ENCODE results near the gene PPP3R1. TPM values are rescaled to one million over a fixed set of nuclear protein-coding genes. Genes with fewer than 3 reads are reported as not detected.

Gene PPP3R1
- total and polyA plus RNA-seq, 2 of the 8 experiments (the other 6 are each of a cell fraction or from before 2014, with no cell fraction given), result 9.3 to 85.1 TPM

GRCh38 chr2:68171684-68172083, 80.6 kb downstream of the PPP3R1 start:
- no peak overlapping the region for H3K18ac ChIP-seq (ENCODE audit: extremely low read depth, low read length)
- no peak overlapping the region for H3K56ac ChIP-seq (replicated peaks; ENCODE audit: insufficient read length, low read depth, low read length)
- no peaks in the 10 kb centered on the region; the same call in 1 of the 2 replicates for H3K79me1 ChIP-seq (ENCODE audit: low read depth, low read length)
- peaks cover 5 to 8% of the 10 kb centered on the region in 2 experiments for H4K20me1 ChIP-seq (replicated peaks in 1 of 2; ENCODE audit: control insufficient read depth in 1 of 2, insufficient read depth in 2 of 2, low read length in 2 of 2)
- no peak overlapping the region for H2AFZ ChIP-seq (ENCODE audit: low read length)
- H3K4me1 ChIP-seq (replicated peaks in 1 of 4; ENCODE audit: control insufficient read depth in 3 of 4, insufficient read depth in 4 of 4, low read length in 3 of 4), result no peaks in the 10 kb centered on the region
- 97 to 100% methylated on average over 1 to 4 of the region's 4 CpGs for WGBS, 2 experiments (ENCODE audit: extremely low coverage in 1 of 2, insufficient coverage in 1 of 2, insufficient read length in 1 of 2, insufficient replicate concordance in 2 of 2, low coverage in 1 of 2, low lambda C conversion rate in 2 of 2, missing lambda C conversion rate in 1 of 2)
- no peak overlapping the region for H4K8ac ChIP-seq (ENCODE audit: extremely low read depth, insufficient read depth, low read length)
- POLR2A ChIA-PET (ENCODE audit: partially characterized antibody), result interaction anchor here (7.4 kb wide), 1 partner anchor 15 kb away, joined by 57 read pairs; the partner anchor contains the start of gene PNO1
- H2BK5ac ChIP-seq (ENCODE audit: low read depth, low read length), result no peak overlapping the region
- H3K27ac ChIP-seq (ENCODE audit: low read depth, low read length), result no peak overlapping the region
- H3K9ac ChIP-seq (replicated peaks in 1 of 4; ENCODE audit: extremely low read depth in 1 of 4, low read depth in 3 of 4, low read length in 3 of 4), result no peak overlapping the region
- H2BK120ac ChIP-seq (replicated peaks; ENCODE audit: low read depth, low read length), result no peak overlapping the region
- no peak overlapping the region for H2BK12ac ChIP-seq (ENCODE audit: low read depth, low read length)
- H3K4ac ChIP-seq (replicated peaks; ENCODE audit: insufficient read length, low read depth, low read length), result no peak overlapping the region
- no peak overlapping the region for H3K14ac ChIP-seq (ENCODE audit: insufficient read length)
- no peak overlapping the region for H2BK20ac ChIP-seq (ENCODE audit: low read length)
- no peaks in the 10 kb centered on the region for H3K23me2 ChIP-seq (ENCODE audit: low read depth, low read length)
- H3K9me3 ChIP-seq (ENCODE audit: insufficient read depth in 2 of 2, low read depth in 1 of 2, low read length in 1 of 2), result no peaks in the 10 kb centered on the region
- no peak overlapping the region for H4K91ac ChIP-seq (replicated peaks; ENCODE audit: insufficient read length, low read length)
- CTCF ChIA-PET (ENCODE audit: partially characterized antibody), result interaction anchor here (0.6 to 1.0 kb wide), 2 partner anchors 11 to 46 kb away, joined by 3 to 4 read pairs; no protein-coding TSS in a partner anchor
- H2AK5ac ChIP-seq (ENCODE audit: low read depth, low read length), result no peak overlapping the region
- H3K4me3 ChIP-seq (ENCODE audit: extremely low read depth in 1 of 4, insufficient read depth in 2 of 4, low read depth in 3 of 4, low read length in 4 of 4), result no peak overlapping the region
- no peak overlapping the region for H3K23ac ChIP-seq (ENCODE audit: insufficient read length)
- H3K36me3 ChIP-seq (ENCODE audit: control insufficient read depth in 2 of 4, insufficient read depth in 4 of 4, low read length in 3 of 4), result peaks cover 9 to 53% (median 17%) of the 10 kb centered on the region in 4 experiments; a peak in 6 of 8 replicates
- no peak overlapping the region for H3K4me2 ChIP-seq (ENCODE audit: insufficient read depth in 1 of 2, low read depth in 2 of 2, low read length in 2 of 2)
- H3K27me3 ChIP-seq (replicated peaks in 1 of 4; ENCODE audit: control insufficient read depth in 3 of 4, extremely low read depth in 1 of 4, insufficient read depth in 3 of 4, low read length in 3 of 4), result no peaks in the 10 kb centered on the region
- no peak overlapping the region for H2BK15ac ChIP-seq (ENCODE audit: low read length)
- H3K79me2 ChIP-seq (ENCODE audit: control insufficient read depth in 1 of 2, insufficient read depth in 2 of 2, low read length in 2 of 2), result peaks cover 0 to 9% of the 10 kb centered on the region in 2 experiments; a peak in 1 of 4 replicates
- no peak overlapping the region for H4K5ac ChIP-seq (ENCODE audit: insufficient read length, low read depth, low read length)
- FAIRE-seq (no peak), DNase-seq (ENCODE audit: low read depth in 1 of 2, low spot score in 2 of 2) (no peak)
- TF ChIP-seq ASH2L (IDR thresholded peaks at IDR 0.05; ENCODE audit: low read length) (no peak), SP2 (IDR thresholded peaks at IDR 0.05; ENCODE audit: low read length) (no peak), NRF1 (IDR thresholded peaks at IDR 0.05; ENCODE audit: low read depth, low read length) (no peak), EGR1 (IDR thresholded peaks at IDR 0.05; ENCODE audit: borderline replicate concordance, low read depth, low read length) (no peak), TCF12 (IDR thresholded peaks at IDR 0.05; ENCODE audit: low read depth, low read length) (no peak), RFX5 (IDR thresholded peaks at IDR 0.05; ENCODE audit: borderline replicate concordance, low read depth, low read length) (no peak), POLR2A (IDR thresholded peaks at IDR 0.05; ENCODE audit: control extremely low read depth in 1 of 2, low read depth in 2 of 2, low read length in 2 of 2) (no peak), BRCA1 (IDR thresholded peaks at IDR 0.05; ENCODE audit: low read depth, low read length) (no peak), HDAC6 (IDR thresholded peaks at IDR 0.05; ENCODE audit: low read depth, low read length) (no peak), YY1 (IDR thresholded peaks at IDR 0.05; ENCODE audit: low read depth, low read length) (no peak), EZH2 (IDR thresholded peaks at IDR 0.05; ENCODE audit: low read depth, low read length, severe bottlenecking) (no peak), E2F6 (IDR thresholded peaks at IDR 0.05) (no peak), SP4 (IDR thresholded peaks at IDR 0.05; ENCODE audit: low read length) (no peak), GABPA (IDR thresholded peaks at IDR 0.05; ENCODE audit: borderline replicate concordance, insufficient read depth, low read length) (no peak), SIRT6 (IDR thresholded peaks at IDR 0.05; ENCODE audit: low read length) (no peak), SP1 (IDR thresholded peaks at IDR 0.05; ENCODE audit: low read depth, low read length) (no peak)

All from H1 (cell line).